Activated CD4-positive, alpha-beta T cell treated with anti-CD3 and anti-CD28 coated beads, Interleukin-2, amount 50 U/mL, for 24 hours (primary cell): ENCODE results near the gene FIZ1.
"Not testable (repeated sequence)": the region's sequence is repeated elsewhere in the genome, so short reads cannot be mapped to it uniquely, and the experiment has no call there.

Experiments
- DNase-seq, 2 donors: peaks; one replicate each; pipeline ENCODE4 v3.0.0-alpha.2; 2020; ENCODE audit warnings: low read depth in 1 of 2, low spot score in 1 of 2

Gene FIZ1

GRCh38 chr19:55596304-55596703 is 3.0 kb downstream of the FIZ1 start:
- no peak for DNase-seq

- DNase-seq: no peak
Measured at GRCh38 chr19:55594996-55595545, 4.2 kb downstream of the FIZ1 start.

- no peak for DNase-seq
Measured at GRCh38 chr19:55593096-55593772, 6.1 kb downstream of the FIZ1 start.

- no peak for DNase-seq
Measured at GRCh38 chr19:55592391-55593090, 6.8 kb downstream of the FIZ1 start.

GRCh38 chr19:55591555-55591954 is 7.8 kb downstream of the FIZ1 start:
- DNase-seq: no peak

- no peak for DNase-seq
Measured at GRCh38 chr19:55590617-55591016, 8.7 kb downstream of the FIZ1 start.

GRCh38 chr19:55590109-55590508 is 9.2 kb downstream of the FIZ1 start:
- no peak for DNase-seq

DNA sequence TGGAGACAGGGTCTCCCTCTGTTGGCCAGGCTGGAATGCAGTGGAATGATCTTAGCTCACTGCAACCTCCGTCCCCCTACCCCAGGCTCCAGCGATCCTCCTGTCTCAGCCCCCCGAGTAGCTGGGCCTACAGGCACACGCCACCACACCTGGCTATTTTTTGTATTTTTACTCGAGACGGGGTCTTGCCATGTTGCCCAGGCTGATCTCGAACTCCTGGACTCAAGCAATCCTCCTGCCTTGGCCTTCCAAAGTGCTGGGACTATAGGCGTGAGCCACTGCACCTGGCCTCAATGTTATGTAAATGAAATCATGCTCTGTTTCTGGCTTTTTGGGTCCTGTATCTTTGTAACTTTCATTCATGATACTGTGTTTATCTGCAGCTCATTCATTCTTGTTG is 10.6 kb downstream of the FIZ1 start:
- no peak for DNase-seq

DNA sequence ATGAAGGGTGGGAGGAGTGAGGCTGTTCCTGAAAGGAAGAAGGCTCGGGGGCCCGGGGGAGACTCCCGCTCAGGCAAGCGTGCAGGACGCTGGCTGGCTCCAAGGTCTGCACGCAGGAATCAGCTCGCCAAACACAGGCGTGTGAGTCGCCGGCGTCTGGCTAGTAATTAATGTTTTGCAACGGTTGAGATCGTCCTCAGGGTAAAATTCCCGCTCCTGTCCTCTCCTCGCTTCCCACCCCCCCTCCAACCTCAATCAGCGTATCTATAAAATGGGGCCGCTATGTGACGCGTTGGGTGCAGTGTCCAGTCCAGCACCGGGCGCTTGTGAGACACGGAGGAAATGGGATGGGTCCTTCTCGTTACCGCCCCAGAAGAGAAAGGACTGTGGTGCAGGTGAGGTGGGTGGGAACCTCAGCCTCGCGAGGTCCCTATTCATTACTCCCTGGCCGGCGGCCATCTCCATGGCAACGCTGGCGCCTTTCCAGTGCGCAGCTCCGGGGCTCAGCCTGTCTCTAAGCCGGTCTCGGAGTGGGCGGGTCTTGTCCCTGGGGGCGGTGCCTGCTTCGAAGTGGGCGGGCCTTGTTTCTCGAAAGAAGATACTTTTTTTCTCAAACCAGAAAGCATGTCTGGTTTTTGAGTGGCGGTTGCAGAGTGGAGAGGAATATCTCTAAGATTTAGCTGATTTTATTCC is 12.2 kb downstream of the FIZ1 start:
- DNase-seq: peak; percentile 77 to 92

GRCh38 chr19:55585658-55586339 is 13.5 kb downstream of the FIZ1 start:
- peak in 1 of 2 donors; percentile 31 for DNase-seq

GRCh38 chr19:55584871-55585270 is 14.4 kb downstream of the FIZ1 start:
- DNase-seq: no peak

DNA sequence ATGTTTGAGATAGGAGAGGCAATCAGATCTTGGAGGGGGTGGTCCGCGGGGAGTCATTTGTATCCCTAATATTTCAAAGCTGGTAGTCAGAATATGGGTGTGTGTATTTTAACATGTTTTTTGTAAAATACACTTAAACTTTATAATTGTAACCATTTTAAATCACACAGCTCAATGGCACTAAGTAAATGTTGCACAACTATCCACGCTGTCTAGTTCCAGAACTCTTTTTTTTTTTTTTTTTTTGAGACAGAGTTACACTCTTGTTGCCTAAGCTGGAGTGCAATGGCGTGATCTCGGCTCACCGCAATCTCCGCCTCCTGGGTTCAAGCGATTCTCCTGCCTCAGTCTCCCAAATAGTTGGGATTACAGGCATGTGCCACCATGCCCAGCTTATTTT is 15.4 kb downstream of the FIZ1 start:
- DNase-seq: not testable (repeated sequence)

DNA sequence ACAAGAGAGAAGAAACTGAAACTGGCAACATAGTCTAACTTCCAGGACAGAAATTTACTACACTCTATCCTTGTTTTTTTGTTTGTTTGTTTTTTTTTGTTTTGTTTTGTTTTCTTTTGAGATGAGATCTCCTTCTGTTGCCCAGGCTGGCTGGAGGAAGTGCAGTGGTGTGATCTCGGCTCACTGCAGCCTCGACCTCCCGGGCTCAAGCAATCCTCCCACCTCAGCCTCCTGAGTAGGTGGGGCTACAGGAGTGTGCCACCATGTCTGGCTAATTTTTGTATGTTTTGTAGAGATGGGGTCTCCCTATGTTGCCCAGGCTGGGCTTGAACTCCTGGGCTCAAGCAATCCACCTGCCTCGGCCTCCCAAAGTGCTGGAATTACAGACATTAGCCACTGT is 17.0 kb downstream of the FIZ1 start:
- not testable (repeated sequence) for DNase-seq

GRCh38 chr19:55581823-55582223 is 17.5 kb downstream of the FIZ1 start:
- no peak for DNase-seq

DNA sequence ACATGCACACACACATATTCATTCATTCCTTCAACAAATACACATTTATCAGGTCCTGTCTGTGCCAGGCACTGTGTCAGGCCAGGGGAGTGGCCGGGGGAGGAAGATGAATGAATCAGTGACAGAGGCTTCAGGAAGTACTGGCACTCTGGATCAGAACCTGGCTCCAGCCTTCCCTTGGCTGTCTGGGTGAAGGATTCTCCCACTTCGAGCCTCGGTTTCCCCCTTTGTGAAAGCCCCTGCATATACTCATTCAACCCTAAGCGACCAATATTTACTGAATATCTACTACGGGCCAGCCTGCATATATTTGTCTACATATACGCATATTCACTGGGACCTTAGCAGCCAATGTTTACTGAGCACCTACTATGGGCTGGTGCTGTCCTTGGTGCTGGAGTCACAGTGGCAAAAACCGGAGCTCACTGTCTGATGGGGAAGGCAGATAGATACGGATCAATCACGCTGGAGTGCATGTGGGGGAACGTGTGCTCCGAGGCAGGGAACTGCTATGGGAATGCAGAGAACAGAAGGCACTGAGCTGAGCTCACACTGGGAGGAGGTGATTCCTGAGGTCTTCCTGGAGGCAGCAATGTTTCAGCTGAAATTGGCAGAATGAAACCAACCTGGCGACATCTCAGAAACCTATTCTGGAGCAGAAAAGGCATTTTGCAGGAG is 18.0 kb downstream of the FIZ1 start:
- no peak for DNase-seq

DNA sequence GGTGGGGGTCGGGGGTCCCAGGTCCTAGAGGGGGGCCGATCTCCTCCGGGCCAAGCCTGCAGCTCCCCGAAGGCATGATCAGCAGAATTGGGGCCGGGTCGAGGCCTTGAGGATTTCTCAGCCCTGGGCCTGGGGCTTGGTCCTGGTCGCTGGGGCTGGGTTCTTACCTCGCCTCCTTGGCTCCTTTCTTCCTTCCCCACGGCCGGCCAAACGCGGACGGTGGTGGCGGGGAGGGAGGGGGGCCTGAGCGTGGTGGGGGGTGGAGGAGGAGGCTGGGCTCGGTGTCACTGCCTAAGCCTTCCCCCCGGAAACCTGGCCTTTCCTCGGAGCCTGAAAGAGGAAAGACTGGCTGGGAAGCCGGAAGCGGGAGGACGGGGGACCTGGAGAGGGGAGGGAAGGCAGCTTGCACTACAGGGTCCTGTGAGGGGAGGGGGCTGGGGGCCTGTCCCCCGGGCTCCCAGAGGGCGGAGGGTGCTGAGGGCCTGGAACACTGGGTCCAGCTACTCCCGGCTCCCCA is 18.6 kb downstream of the FIZ1 start, which contains the start of gene ZNF579:
Gene ZNF579, minus strand, starts transcription at position 221 of the 517 bp plus-strand sequence. CDS start 1,209 bp downstream, outside the sequence.
- DNase-seq: peak; percentile 68 to 74

- no peak for DNase-seq
Measured at GRCh38 chr19:55579766-55580621, 19.3 kb downstream of the FIZ1 start.

- DNase-seq: no peak
Measured at GRCh38 chr19:55578761-55579747, 20.3 kb downstream of the FIZ1 start.
